Suprapubic skin (tissue), 4 donors: ENCODE measurements around the gene SETX. TPM values are rescaled to one million over a fixed set of nuclear protein-coding genes. Genes with fewer than 3 reads are reported as not detected.

Experiments used
- DNase-seq, 2 donors: peaks; one replicate each; pipeline ENCODE4 v3.0.0-alpha.2; 2019; ENCODE audit warnings: low spot score in 2 of 2
- H3K27ac ChIP-seq: fragments of 200-600 bp; sonication (generic); one replicate; pipeline ENCODE4 v1.5.1; 2019
- H3K27me3 ChIP-seq: fragments of 200-600 bp; sonication (generic); one replicate; pipeline ENCODE4 v1.5.1; 2019
- H3K36me3 ChIP-seq: fragments of 200-600 bp; sonication (generic); one replicate; pipeline ENCODE4 v1.5.1; 2019
- H3K4me1 ChIP-seq: fragments of 200-600 bp; sonication (generic); one replicate; pipeline ENCODE4 v1.5.1; 2019
- H3K4me3 ChIP-seq: fragments of 200-600 bp; sonication (generic); one replicate; pipeline ENCODE4 v1.5.1; 2019; ENCODE audit warnings: mild to moderate bottlenecking
- H3K9me3 ChIP-seq: fragments of 200-600 bp; sonication (generic); one replicate; pipeline ENCODE4 v1.5.1; 2019
- EP300 ChIP-seq: sonication (generic); formaldehyde crosslinking; IDR thresholded peaks from one replicate; pipeline ENCODE4 v1.6.1; 2017; ENCODE audit warnings: antibody characterized with exemption
- POLR2A ChIP-seq, 2 donors: fragments of 450-650 bp; IDR thresholded peaks; one replicate each; pipeline ENCODE4 v1.6.1; 2017; ENCODE audit warnings: antibody characterized with exemption in 2 of 2, mild to moderate bottlenecking in 2 of 2, moderate library complexity in 2 of 2
- POLR2AphosphoS5 ChIP-seq, 3 donors: sonication (generic); formaldehyde crosslinking; IDR thresholded peaks; one replicate each; pipeline ENCODE4 v1.6.1; 2017; ENCODE audit warnings: antibody characterized with exemption in 3 of 3
- whole genome bisulfite sequencing: methylation state at CpG from one replicate; pipeline ENCODE4 v1.1.5; 2018; 5-methylcytosine and 5-hydroxymethylcytosine counted together
- total RNA-seq, 4 donors: library from RNA; depleted of rRNA; stranded (reverse); fragments of >200 nt; gene quantifications; one replicate each; pipeline ENCODE4 v1.1.0, GENCODE V29; 2016
- TF ChIP-seq, protein P1 (sequence below), 2 donors: fragments of 200-600 bp in 1 of 2; fragments of 450-650 bp in 1 of 2; sonication (generic) in 1 of 2; IDR thresholded peaks; one replicate each; pipeline ENCODE4 v1.5.1; 2016 to 2019; ENCODE audit warnings: antibody characterized with exemption in 2 of 2, mild to moderate bottlenecking in 1 of 2, moderate library complexity in 1 of 2

SETX gene
- total RNA-seq, 4 donors from 2014 or later: 28.8 to 67.9 (median 39.7) TPM

GRCh38 chr9:132233138-132233537 lies 121.6 kb downstream of the SETX start:
- no peaks in the 10 kb centered on the region for H3K9me3 ChIP-seq
- H3K4me1 ChIP-seq: peaks cover 9% of the 10 kb centered on the region
- 54% methylated on average over 2 of the region's 3 CpGs for WGBS
- H3K27ac ChIP-seq: no peak overlapping the region
- no peaks in the 10 kb centered on the region for H3K36me3 ChIP-seq
- no peak for DNase-seq
- H3K27me3 ChIP-seq: peaks cover 45% of the 10 kb centered on the region
- H3K4me3 ChIP-seq: no peak overlapping the region
- TF ChIP-seq EP300: no peak
- no peak for TF ChIP-seq POLR2A (IDR thresholded peaks at IDR 0.05)
- no peak for TF ChIP-seq POLR2AphosphoS5 (IDR thresholded peaks at IDR 0.05)
- TF ChIP-seq, protein P1, sequence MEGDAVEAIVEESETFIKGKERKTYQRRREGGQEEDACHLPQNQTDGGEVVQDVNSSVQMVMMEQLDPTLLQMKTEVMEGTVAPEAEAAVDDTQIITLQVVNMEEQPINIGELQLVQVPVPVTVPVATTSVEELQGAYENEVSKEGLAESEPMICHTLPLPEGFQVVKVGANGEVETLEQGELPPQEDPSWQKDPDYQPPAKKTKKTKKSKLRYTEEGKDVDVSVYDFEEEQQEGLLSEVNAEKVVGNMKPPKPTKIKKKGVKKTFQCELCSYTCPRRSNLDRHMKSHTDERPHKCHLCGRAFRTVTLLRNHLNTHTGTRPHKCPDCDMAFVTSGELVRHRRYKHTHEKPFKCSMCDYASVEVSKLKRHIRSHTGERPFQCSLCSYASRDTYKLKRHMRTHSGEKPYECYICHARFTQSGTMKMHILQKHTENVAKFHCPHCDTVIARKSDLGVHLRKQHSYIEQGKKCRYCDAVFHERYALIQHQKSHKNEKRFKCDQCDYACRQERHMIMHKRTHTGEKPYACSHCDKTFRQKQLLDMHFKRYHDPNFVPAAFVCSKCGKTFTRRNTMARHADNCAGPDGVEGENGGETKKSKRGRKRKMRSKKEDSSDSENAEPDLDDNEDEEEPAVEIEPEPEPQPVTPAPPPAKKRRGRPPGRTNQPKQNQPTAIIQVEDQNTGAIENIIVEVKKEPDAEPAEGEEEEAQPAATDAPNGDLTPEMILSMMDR (IDR thresholded peaks at IDR 0.05): no peak

DNA sequence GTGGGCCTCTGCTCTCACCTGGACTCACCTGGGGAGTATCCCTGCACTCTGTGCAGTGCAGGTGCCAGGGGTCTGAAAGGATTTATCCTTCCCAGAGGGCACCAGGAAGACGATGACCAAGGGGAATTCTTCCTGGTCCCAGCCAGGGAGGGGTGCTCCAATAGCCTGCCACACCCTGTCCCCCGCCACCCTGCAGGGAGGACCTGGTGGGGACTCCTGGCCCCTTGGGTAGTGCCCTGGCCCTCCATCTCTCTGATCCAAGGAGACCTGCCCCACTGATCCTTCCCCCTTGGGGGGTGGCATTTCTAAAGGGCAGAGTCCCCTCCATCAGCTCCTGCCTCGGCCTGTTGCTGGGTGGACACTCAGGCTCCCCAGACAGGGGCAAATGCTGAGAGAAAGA lies 122.3 kb downstream of the SETX start:
- Histone ChIP-seq H3K27me3 (peaks cover 51% of the 10 kb centered on the region), H3K4me3 (no peak overlapping the region), H3K36me3 (no peaks in the 10 kb centered on the region), H3K4me1 (peaks cover 9% of the 10 kb centered on the region), H3K9me3 (no peaks in the 10 kb centered on the region), H3K27ac (no peak overlapping the region)
- TF ChIP-seq POLR2AphosphoS5 (IDR thresholded peaks at IDR 0.05): no peak
- no peak for TF ChIP-seq POLR2A (IDR thresholded peaks at IDR 0.05)
- TF ChIP-seq EP300: no peak
- TF ChIP-seq, protein P1 (IDR thresholded peaks at IDR 0.05): no peak
- WGBS: no CpG with 5 or more reads among the region's 3 CpGs
- no peak for DNase-seq

GRCh38 chr9:132231019-132231701 lies 123.6 kb downstream of the SETX start:
- no peak for DNase-seq
- TF ChIP-seq POLR2A (IDR thresholded peaks at IDR 0.05) (no peak), EP300 (no peak), POLR2AphosphoS5 (IDR thresholded peaks at IDR 0.05) (no peak)
- TF ChIP-seq, protein P1 (IDR thresholded peaks at IDR 0.05): no peak
- Histone ChIP-seq H3K36me3 (peaks cover 3% of the 10 kb centered on the region), H3K27me3 (peaks cover 59% of the 10 kb centered on the region), H3K27ac (no peak overlapping the region), H3K4me1 (peaks cover 3% of the 10 kb centered on the region), H3K4me3 (no peak overlapping the region), H3K9me3 (no peaks in the 10 kb centered on the region)
- 90% methylated on average over 4 of the region's 20 CpGs for WGBS

GRCh38 chr9:132230605-132231004 lies 124.2 kb downstream of the SETX start:
- Histone ChIP-seq H3K4me3 (no peak overlapping the region), H3K9me3 (no peaks in the 10 kb centered on the region), H3K4me1 (no peaks in the 10 kb centered on the region), H3K36me3 (peaks cover 3% of the 10 kb centered on the region), H3K27ac (no peak overlapping the region), H3K27me3 (peaks cover 53% of the 10 kb centered on the region)
- WGBS: 82% methylated on average over 4 of the region's 4 CpGs
- no peak for DNase-seq
- TF ChIP-seq, protein P1 (IDR thresholded peaks at IDR 0.05): no peak
- TF ChIP-seq POLR2AphosphoS5 (IDR thresholded peaks at IDR 0.05) (no peak), POLR2A (IDR thresholded peaks at IDR 0.05) (no peak), EP300 (no peak)

GRCh38 chr9:132228062-132228461 lies 126.7 kb downstream of the SETX start:
- Histone ChIP-seq H3K4me3 (no peak overlapping the region), H3K4me1 (no peaks in the 10 kb centered on the region), H3K9me3 (no peaks in the 10 kb centered on the region), H3K36me3 (peaks cover 3% of the 10 kb centered on the region), H3K27me3 (peaks cover 47% of the 10 kb centered on the region), H3K27ac (no peak overlapping the region)
- DNase-seq: no peak
- WGBS: 47% methylated on average over 12 of the region's 12 CpGs
- TF ChIP-seq, protein P1 (IDR thresholded peaks at IDR 0.05): no peak
